Ammon's horn (tissue), 1 donor: ENCODE measurements around the gene DNAH17.
A peak's percentile ranks its signal among the peaks of the same experiment; 100 is the strongest.
"Not testable (repeated sequence)": the region's sequence is repeated elsewhere in the genome, so short reads cannot be mapped to it uniquely, and the experiment has no call there.

Source experiments
- DNase-seq: peaks from one replicate; pipeline ENCODE4 v3.0.0-alpha.2; 2016; ENCODE audit warnings: low spot score

Gene DNAH17

GRCh38 chr17:78523934-78524655 is 53.1 kb downstream of the DNAH17 start:
- no peak for DNase-seq

- no peak for DNase-seq
Observed at GRCh38 chr17:78522031-78522809, 55.0 kb downstream of the DNAH17 start.

- no peak for DNase-seq
Observed at GRCh38 chr17:78517421-78517820, 59.8 kb downstream of the DNAH17 start.

GRCh38 chr17:78515480-78515879 is 61.7 kb downstream of the DNAH17 start:
- no peak for DNase-seq

GRCh38 chr17:78514521-78514920 is 62.7 kb downstream of the DNAH17 start:
- no peak for DNase-seq

GRCh38 chr17:78512976-78513375 is 64.2 kb downstream of the DNAH17 start:
- no peak for DNase-seq

GRCh38 chr17:78510141-78511075 is 66.8 kb downstream of the DNAH17 start:
- no peak for DNase-seq

GRCh38 chr17:78507526-78507925 is 69.7 kb downstream of the DNAH17 start:
- no peak for DNase-seq

- no peak for DNase-seq
Observed at GRCh38 chr17:78506454-78507309, 70.5 kb downstream of the DNAH17 start.

GRCh38 chr17:78504156-78504925 is 72.9 kb downstream of the DNAH17 start:
- DNase-seq, result no peak

GRCh38 chr17:78503388-78503787 is 73.8 kb downstream of the DNAH17 start:
- DNase-seq, result not testable (repeated sequence)

GRCh38 chr17:78502611-78503148 is 74.5 kb downstream of the DNAH17 start:
- DNase-seq, result no peak

GRCh38 chr17:78501241-78502036 is 75.8 kb downstream of the DNAH17 start:
- DNase-seq, result no peak

- DNase-seq, result no peak
Observed at GRCh38 chr17:78500806-78501205, 76.4 kb downstream of the DNAH17 start.

- no peak for DNase-seq
Observed at GRCh38 chr17:78499715-78500540, 77.3 kb downstream of the DNAH17 start.

GRCh38 chr17:78498848-78499247 is 78.3 kb downstream of the DNAH17 start:
- no peak for DNase-seq

GRCh38 chr17:78497115-78497540 is 80.1 kb downstream of the DNAH17 start:
- DNase-seq, result peak; percentile 92

GRCh38 chr17:78496311-78496710 is 80.9 kb downstream of the DNAH17 start:
- peak; percentile 48 for DNase-seq
